Activated CD4-positive, CD25-positive, alpha-beta regulatory T cell (primary cell): ENCODE results near the gene CACNA1I.

Experiments
- DNase-seq, 4 experiments: peaks; one replicate each; lab custom pipeline; 2025; lab: John Stamatoyannopoulos, UW

Gene CACNA1I

DNA sequence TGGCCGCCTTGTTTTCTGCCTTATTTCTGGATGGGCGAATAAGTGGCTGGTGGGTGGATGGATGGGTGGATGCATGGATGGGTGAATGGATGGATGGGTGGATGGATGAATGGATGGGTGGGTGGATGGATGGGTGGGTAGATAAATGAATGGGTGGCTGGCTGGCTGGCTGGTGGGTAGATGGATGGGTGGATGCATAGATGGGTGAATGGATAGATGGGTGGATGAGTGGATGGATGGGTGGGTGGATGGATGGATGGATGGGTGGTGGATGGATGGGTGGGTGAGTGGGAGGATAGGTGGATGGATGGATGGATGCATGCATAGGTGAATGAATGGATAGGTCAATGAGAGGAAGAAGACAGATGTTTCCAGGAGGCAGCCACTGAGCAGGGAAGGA, 98.9 kb downstream of the CACNA1I start:
- no peak for DNase-seq

DNA sequence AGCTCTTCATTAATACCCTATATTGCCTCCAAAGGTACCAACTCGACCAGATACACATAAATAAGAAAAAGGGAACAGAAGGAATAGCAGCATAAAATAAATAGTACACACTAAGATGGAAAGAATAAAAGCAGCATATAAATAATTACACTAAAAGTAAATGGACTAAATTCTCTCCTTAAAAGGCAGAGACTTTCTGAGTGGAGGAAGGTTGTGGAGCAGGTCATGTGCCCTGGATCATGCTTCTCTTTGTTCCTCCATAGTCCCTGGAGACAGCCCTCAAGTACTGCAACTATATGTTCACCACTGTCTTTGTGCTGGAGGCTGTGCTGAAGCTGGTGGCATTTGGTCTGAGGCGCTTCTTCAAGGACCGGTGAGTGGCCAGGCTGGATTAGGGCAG, 101.4 kb downstream of the CACNA1I start:
- no peak for DNase-seq

DNA sequence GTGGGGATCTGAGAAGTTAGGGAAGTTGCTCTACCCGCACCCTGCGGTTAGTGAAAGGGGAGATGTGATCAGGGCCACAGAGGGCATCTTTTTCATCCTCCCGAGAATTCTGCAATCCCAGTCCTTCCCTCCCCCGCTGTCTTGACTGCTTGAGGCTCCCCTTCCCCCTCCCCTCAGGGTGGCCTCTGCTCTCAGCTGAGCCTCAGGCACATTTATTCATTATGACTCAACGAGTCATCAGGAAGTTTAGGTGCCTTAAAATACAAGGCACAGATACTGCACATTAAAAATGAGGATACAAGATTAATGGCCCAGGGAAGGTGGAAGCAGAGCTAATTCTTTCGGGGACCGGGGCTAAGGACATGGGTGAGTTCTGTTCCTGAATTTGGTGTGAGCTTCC, 104.0 kb downstream of the CACNA1I start:
- DNase-seq: no peak

DNA sequence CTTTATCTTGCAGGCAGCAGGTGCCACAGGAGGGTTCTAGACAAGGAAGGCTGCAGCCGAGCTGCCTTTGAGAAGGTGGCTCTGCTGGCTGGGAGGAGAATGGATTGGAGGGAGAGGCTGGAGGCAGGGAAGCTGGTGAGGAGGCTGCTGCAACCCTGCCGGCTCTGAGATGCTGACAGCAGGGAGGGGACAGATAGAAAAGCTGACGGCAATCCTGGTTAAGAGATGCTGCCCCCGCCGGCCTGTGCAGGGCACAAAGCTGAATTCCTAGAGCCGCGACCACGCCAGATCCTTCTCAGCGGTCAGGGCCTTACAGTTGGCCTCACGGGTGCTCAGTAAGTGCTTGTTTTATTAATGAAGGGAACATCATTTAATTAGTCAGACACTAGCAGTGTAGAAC, 105.4 kb downstream of the CACNA1I start:
- DNase-seq: no peak

DNA sequence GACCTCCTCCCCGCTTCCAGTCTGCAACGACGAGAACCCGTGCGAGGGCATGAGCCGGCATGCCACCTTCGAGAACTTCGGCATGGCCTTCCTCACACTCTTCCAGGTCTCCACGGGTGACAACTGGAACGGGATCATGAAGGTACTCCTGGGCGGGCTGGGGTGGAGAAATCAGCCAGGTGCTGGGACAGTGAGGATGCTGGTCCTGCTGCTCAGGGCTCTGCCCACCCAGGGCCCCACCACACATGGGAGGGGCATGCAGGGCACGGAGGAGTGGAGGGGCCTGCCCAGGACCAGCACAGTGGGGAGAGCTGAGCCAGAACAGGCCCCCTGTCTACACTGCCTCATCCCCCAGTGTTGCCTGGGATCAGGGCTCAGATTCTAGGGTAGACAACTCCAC, 107.4 kb downstream of the CACNA1I start:
- DNase-seq: no peak

DNA sequence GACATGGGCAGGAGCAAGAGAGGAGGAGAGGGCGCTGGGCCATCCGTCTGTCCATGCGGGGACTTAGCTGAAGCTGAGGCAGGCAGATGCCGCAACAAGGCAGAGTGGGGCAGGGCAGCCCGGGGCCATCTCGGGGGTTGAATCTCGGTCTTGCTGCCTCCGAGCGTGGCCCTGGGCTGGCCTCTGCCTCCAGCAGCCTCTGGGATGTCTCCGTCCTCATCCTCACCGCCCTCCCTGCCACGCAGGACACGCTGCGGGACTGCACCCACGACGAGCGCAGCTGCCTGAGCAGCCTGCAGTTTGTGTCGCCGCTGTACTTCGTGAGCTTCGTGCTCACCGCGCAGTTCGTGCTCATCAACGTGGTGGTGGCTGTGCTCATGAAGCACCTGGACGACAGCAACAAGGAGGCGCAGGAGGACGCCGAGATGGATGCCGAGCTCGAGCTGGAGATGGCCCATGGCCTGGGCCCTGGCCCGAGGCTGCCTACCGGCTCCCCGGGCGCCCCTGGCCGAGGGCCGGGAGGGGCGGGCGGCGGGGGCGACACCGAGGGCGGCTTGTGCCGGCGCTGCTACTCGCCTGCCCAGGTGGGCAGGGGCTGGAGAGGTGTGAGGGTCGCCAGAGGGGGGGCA, 108.4 kb downstream of the CACNA1I start:
- no peak for DNase-seq

DNA sequence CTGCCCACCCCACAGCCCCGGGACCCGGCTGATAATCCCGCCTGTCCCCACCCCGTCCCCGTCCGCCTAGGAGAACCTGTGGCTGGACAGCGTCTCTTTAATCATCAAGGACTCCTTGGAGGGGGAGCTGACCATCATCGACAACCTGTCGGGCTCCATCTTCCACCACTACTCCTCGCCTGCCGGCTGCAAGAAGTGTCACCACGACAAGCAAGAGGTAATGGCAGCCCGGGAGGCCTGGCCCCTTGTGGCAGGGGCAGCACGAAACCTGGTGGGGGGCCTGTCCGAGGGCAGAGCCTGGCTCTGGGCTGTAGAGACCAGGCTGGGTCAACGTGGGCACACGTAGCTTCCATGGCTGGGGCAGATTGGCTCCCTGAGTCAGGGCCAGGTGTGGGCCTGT, 109.1 kb downstream of the CACNA1I start:
- no peak for DNase-seq

DNA sequence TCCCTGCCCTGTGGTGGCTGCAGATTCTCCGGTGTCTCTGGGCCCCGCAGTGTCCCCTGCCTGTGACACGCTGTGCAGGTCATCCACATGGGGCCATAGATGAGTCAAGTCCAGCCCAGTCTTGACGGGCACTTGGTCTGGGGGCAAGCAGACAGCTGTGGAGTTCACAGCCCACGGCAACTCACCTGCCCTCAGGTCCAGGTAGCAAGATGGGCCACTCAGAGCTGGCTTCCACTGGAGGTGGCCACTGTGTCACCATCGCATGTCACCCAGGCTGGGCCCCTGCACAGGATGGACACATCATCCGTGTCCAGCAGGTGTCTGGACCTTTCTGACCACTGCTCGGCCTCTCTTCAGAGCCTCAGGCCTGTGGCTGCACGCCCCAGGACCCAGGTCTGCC, 109.9 kb downstream of the CACNA1I start:
- DNase-seq: no peak

DNA sequence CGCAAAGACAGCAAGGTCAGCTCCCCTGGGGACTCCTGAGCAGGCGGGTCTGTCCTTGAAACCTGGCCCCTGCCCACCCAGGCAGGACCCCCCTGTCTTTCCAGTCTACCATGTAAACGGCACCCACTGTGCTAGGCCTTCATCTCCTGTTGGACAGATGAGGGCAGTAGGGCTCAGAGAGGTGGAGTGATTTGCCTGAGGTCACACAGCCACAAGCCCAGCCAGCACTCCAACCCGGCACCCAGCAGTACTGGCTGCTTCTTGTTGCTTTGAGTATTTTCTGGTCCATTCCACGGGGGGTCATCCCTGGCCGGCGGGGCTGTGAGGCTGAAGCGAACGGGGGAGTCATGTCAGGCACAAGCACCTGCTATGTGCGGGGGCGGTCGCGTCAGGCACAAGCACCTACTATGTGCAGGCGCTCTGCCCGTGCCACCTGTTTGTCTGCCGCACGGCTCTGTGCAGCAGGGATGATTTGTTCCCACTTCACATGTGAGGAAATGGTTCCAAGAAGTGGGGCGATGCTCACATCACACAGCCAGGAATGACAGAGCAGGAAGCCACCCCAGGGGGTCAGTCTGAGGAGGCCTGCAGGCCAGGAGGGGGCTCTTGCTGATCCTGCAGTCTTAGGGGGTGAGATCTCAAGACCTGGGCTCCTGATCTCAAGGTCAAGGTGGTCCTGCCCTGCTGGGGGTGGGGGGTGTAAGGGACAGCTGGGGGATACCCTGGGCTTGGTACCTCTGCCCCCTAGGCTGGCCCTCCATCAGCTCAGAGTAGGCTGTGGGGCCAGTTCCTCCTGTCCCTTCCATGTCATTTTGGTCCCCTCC, 110.7 kb downstream of the CACNA1I start:
- no peak for DNase-seq

DNA sequence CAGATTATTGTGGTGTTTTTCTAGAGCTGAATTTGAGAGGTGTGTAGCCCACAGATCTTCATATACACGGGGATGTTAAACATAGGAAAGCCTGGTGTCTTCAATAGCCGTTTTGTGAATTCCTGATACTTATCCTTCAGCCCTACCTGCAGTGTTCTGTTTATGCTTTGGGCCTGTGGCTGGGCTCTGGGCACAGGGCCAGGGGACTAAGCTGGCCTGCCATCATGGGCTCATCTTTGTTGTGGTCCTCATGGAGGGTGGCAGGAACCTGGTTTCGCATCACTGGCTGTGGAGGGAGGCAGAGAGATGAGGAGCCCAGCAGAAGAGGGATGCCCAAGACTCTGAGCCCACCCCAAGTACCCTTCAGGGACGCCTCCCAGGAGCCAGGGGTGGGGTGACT, 112.4 kb downstream of the CACNA1I start:
- no peak for DNase-seq

DNA sequence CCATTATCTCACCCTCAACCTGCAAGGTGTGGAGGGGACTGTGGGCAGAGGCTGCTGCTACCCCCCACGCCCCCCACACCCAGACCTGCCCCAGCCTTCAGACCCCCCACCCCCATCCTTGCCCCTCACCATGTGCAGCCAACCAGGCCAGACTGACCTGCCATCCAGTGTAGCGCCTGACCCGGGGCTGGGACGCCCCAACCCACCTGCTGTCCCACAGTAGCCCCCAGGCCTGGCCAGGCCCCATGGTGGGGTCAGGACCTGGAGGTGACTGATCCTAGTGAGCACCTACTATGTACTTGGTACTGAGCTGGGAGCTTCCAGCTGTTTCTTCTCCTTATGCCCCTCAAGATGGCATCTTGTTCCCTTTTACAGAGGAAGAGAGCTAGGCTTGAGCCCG, 113.1 kb downstream of the CACNA1I start:
- no peak for DNase-seq

DNA sequence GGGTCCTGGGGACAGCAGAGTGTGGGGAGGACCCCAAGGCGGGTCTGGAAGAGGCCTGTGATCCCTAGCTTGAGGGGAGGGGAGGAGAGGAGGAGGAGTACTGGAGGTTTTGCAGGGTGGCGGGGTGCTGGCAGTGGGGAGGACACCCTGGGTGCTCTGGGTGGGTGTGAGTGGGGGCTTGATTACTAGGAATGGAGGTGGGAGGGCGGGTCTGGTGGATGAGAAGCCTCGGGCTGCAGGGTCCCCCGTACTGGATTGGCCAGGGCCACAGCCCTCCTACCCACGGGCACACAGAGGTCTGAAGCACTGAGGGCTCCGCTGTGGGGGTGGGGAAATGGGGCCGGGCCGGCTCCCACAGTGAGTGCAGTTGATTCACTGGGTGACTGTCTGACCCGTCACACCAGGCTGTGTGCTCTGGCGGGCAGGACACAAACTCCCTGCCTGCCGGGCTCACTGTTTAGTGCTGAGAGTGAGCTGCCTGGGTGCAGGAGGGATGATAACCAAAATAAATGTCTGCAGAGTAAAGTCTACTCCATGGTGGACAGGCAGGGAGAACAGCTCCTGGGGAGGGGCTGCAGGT, 114.2 kb downstream of the CACNA1I start:
- DNase-seq: no peak

DNA sequence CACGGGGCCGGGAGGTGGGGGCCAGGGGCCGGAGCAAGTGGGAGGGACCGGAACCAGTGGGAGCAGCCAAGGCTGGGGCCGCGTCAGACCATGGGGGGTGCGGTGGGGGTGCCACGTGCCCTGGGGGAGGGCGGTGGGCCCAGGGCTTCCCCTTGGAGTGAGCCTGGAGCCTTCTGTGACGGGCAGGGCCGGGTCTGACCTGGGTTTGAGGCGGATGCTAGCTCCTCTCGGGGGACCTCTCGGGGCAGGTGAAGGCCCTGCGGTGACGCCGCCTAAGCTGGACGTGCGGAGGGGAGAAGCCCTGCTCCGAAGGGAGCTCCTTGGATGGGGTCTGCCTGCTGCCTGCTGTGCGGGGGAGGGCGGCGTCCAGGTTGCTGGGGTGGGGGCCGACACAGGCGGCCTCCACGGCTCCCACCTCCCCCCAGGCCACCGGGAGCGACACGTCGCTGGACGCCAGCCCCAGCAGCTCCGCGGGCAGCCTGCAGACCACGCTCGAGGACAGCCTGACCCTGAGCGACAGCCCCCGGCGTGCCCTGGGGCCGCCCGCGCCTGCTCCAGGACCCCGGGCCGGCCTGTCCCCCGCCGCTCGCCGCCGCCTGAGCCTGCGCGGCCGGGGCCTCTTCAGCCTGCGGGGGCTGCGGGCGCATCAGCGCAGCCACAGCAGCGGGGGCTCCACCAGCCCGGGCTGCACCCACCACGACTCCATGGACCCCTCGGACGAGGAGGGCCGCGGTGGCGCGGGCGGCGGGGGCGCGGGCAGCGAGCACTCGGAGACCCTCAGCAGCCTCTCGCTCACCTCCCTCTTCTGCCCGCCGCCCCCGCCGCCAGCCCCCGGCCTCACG, 115.0 kb downstream of the CACNA1I start:
- no peak for DNase-seq

DNA sequence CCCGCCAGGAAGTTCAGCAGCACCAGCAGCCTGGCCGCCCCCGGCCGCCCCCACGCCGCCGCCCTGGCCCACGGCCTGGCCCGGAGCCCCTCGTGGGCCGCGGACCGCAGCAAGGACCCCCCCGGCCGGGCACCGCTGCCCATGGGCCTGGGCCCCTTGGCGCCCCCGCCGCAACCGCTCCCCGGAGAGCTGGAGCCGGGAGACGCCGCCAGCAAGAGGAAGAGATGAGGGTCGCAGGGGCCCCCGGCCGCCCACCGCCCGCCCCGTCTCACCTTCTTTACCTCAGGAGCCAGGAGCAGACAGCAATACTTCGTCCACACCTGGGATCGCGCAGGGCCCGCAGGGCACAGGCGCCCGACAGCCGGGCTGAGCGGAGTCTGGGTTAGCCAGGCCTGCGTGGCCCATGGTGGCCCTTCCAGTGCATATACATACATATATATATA, 115.6 kb downstream of the CACNA1I start:
- no peak for DNase-seq

DNA sequence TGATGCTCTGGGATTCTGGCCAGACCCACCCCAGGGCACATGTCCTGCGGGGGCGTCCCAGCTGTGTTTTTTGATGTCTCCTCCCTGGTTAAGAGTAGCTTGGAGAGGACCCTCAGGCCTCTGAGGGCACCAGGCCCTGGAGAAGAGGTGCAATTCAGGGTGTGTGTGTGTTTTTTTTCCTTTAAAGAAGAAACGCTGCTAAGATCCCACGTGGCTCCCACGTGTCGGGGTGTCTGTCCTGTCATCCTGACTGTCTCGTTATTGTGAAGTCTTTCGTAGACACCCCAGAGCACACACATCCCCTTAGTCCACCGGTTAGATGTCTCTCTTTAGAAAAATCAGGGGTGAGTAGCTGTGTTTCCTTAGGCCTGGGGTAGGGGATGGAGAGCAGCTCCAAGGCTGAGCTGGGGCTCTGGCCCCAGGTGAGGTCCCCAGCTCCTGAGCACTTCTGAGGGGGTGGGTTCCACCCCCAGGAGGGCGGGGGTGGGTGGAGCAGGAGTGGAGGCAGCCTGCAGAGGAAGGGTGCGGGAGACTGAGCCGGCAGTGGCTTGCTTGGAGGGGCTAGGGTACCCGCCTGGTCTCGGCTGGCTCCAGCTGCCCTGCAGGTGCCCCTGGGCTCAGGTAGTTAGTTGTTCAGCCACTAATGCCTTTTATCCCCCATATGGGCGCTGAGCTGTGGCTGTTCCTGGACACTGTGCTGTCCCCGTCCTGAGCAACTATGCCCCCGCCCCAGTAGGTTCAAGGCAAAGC, 116.4 kb downstream of the CACNA1I start:
- DNase-seq: no peak

DNA sequence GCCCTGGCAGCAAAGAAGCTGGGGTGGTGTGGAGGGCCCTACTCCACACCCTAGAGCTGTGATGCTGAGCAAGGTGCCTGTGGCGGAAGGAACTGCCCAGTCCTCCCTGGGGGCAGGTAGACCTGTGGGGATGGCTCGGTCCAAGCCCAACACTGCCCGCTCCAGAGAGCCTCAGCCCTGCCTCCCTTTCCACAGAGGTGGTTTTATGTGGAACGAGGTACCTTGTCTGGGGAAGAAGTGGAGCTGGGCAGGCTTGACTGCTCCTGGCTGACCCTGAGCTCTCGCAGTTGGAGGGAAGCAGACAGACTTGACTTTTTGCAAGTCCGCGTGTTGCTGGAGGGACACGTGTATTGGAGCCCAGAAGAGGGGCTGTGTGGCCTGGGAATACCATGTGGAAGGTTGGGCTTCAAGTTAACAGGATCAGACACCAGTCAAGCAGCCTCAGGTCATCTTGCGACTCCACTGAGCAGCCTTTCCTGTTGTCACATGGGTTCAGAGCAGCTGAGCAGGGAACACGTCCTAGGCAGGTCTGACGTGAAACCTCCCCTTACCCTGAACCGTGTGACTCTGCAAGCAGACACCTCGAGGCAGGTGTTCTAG, 117.7 kb downstream of the CACNA1I start:
- no peak for DNase-seq

DNA sequence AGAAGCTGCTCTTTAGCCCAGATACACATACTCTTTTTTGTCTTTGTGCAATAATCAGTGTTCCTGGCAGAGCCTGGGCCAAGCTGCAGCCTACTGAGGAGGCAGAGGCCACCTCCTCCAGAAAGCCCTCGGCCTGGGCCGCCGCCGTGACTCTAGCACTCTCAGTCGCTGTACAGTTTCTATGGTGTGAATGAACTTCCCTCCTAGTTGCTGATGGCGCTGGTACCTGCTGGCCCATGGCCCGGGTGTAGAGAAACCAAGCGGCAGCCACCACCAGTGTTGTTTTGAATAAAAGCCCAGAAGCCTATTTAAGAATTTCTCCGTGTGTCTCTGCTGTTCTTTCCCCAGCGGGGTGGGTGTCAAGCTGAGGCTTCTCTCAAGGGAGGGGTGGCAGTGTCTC, 118.9 kb downstream of the CACNA1I start:
- DNase-seq: no peak

DNA sequence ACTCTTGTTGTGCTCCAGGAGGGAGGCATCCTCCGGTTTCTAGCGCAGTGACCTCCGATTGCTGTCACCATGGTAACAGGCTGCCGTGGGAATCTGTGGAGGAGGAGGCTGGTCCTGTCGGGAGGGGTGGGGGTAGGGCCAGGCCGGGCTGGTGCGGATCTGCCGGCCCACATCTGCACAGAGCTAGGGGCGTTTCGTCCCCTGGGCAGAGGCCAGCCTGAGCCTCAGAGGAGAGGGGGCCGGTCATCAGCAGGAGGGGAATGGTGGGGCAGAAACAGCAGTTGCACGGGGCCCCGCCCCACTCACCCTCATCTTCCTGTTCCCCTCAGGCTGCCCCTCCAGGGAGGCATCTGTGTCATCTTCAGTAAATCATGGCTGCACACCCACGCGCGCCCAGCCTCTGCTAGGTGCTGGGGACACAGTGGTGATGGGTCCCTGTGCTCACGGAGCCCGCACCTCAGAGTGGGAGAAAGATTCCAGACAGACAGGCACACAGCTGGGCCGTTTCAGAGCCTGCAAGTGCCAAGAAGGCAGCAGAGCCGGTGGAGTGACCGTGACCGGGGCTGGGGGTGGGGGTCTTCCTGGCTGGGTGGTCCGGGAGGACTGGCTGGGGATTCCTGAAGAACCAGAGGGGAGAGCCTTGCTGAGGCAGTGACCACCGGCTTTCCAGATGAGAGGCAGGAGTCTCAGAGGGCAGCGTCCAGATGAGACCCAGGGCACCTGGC, 120.5 kb downstream of the CACNA1I start:
- no peak for DNase-seq

DNA sequence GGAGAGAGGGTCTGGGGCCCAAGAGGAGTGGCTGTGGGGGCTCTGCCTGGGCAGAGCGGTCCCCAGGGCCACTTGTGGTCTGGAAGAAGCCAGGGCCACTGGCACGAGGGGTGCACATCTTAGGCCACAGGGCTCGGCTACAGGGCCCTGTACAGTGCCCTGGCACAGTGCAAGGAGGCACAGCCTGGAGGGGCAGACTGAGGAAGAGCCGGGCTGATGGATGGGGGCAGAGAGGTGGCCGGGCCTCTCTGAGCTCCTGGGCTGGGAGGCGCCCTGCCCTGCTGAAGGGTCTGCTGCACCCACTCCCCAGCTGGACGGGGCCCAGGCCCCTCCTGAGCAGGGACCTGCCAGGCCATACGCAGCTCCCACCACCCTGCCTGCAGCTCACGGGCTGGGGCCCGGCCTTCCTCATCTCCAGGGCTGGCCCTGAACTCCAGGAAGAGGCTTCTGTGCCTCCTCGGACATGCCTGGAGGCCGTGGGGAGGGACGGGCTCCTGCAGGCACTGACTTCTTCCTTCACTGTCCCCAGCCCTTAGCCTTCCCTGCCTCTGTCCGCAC, 123.5 kb downstream of the CACNA1I start:
- DNase-seq: no peak

DNA sequence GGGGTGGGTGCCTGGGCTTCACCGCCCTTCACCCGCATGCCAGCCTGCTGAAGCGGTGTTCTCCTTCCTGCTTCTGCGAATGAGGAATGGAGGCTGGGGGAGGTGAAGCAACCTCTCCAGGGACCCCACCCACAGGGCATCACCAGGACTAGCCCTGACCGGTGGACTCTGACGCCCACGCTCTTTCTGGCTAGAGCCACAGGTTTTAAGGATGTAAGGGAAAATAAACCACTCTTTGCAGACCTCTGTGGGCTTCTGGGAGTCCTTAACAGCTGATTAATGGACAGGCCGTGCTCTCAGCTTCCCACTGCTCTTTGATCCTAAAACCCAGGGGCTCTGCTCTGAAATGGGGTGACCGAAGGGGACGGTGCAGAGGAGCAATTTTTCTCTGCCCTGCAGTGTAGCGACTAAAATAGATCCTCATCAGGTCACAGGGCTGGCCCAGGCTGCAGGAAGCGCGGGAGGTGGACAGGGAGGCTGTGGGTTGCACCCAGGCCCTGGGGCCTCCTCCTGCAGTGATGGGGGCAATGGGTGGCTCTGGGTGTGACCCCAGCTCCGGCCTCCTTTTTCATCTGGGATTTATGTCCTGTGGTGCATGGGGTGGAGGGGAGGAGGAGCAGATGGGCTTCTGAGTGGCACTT, 127.4 kb downstream of the CACNA1I start:
- DNase-seq: no peak
